Nucleus accumbens (tissue), 56 donors: Measurements from ENCODE around the gene STAG1.
"Not testable (repeated sequence)": the region's sequence is repeated elsewhere in the genome, so short reads cannot be mapped to it uniquely, and the experiment has no call there.

Experiments used
- DNase-seq, 56 donors: peaks; one replicate each; lab custom pipeline; 2025; lab: John Stamatoyannopoulos, UW

STAG1 gene

GRCh38 chr3:136617198-136617597 is 135.0 kb downstream of the STAG1 start:
- no peak for DNase-seq

GRCh38 chr3:136612512-136612911 is 139.7 kb downstream of the STAG1 start:
- no peak for DNase-seq

GRCh38 chr3:136606990-136607389 is 145.2 kb downstream of the STAG1 start:
- DNase-seq = no peak

GRCh38 chr3:136606216-136606615 is 146.0 kb downstream of the STAG1 start:
- DNase-seq = not testable (repeated sequence)

- DNase-seq = no peak
These were observed 147.2 kb downstream of the STAG1 start for GRCh38 chr3:136604961-136605360.

- DNase-seq = no peak
These were observed 149.4 kb downstream of the STAG1 start for GRCh38 chr3:136602818-136603217.

- DNase-seq = no peak
These were observed 156.1 kb downstream of the STAG1 start for GRCh38 chr3:136595913-136596697.

- DNase-seq = no peak
These were observed 165.6 kb downstream of the STAG1 start for GRCh38 chr3:136586580-136586979.

GRCh38 chr3:136584728-136585127 is 167.4 kb downstream of the STAG1 start:
- DNase-seq = no peak

GRCh38 chr3:136583823-136584222 is 168.4 kb downstream of the STAG1 start:
- no peak for DNase-seq

GRCh38 chr3:136577791-136578190 is 174.4 kb downstream of the STAG1 start:
- DNase-seq = no peak

- DNase-seq = no peak
These were observed 175.7 kb downstream of the STAG1 start for GRCh38 chr3:136576279-136577009.

GRCh38 chr3:136567599-136568188 is 184.5 kb downstream of the STAG1 start:
- DNase-seq = no peak

GRCh38 chr3:136564962-136565361 is 187.2 kb downstream of the STAG1 start:
- DNase-seq = not testable (repeated sequence)

GRCh38 chr3:136562026-136562425 is 190.2 kb downstream of the STAG1 start:
- DNase-seq = no peak

GRCh38 chr3:136559896-136560295 is 192.3 kb downstream of the STAG1 start:
- DNase-seq = no peak

- DNase-seq = not testable (repeated sequence)
These were observed 202.7 kb downstream of the STAG1 start for GRCh38 chr3:136549461-136549860.

GRCh38 chr3:136547293-136547692 is 204.9 kb downstream of the STAG1 start:
- no peak for DNase-seq

- DNase-seq = no peak
These were observed 205.5 kb downstream of the STAG1 start for GRCh38 chr3:136546720-136547119.

GRCh38 chr3:136545664-136546268 is 206.4 kb downstream of the STAG1 start:
- DNase-seq = no peak

- no peak for DNase-seq
These were observed 207.6 kb downstream of the STAG1 start for GRCh38 chr3:136544532-136544931.
